Activated CD4-positive, CD25-positive, alpha-beta regulatory T cell treated with anti-CD3 and anti-CD28 coated beads, Interleukin-2, amount 50 U/mL, for 72 hours (primary cell): ENCODE measurements around the gene MYL10.

Source experiments
- DNase-seq: peaks from one replicate; pipeline ENCODE4 v3.0.0; 2021

MYL10 gene

GRCh38 chr7:101629171-101629570 lies at the start of gene MYL10:
Gene MYL10 (minus strand): TSS chr7:101629296. CDS start chr7:101629118, 178 bp downstream.
- DNase-seq = no peak

GRCh38 chr7:101678658-101679057 lies 49.6 kb upstream of the MYL10 start:
- no peak for DNase-seq

GRCh38 chr7:101677797-101678479 lies 48.8 kb upstream of the MYL10 start:
- DNase-seq = no peak

- DNase-seq = no peak
Observed at GRCh38 chr7:101677391-101677790, 48.3 kb upstream of the MYL10 start.

GRCh38 chr7:101676956-101677355 lies 47.9 kb upstream of the MYL10 start:
- DNase-seq = no peak

- DNase-seq = no peak
Observed at GRCh38 chr7:101676062-101676598, 47.0 kb upstream of the MYL10 start.

- no peak for DNase-seq
Observed at GRCh38 chr7:101674439-101674838, 45.3 kb upstream of the MYL10 start.

GRCh38 chr7:101673951-101674350 lies 44.9 kb upstream of the MYL10 start:
- no peak for DNase-seq

- DNase-seq = no peak
Observed at GRCh38 chr7:101673315-101673714, 44.2 kb upstream of the MYL10 start.

- no peak for DNase-seq
Observed at GRCh38 chr7:101671371-101672356, 42.6 kb upstream of the MYL10 start.

GRCh38 chr7:101669307-101669706 lies 40.2 kb upstream of the MYL10 start:
- DNase-seq = no peak

GRCh38 chr7:101668726-101669125 lies 39.6 kb upstream of the MYL10 start:
- no peak for DNase-seq

- no peak for DNase-seq
Observed at GRCh38 chr7:101667920-101668319, 38.8 kb upstream of the MYL10 start.

- DNase-seq = no peak
Observed at GRCh38 chr7:101667399-101667798, 38.3 kb upstream of the MYL10 start.

GRCh38 chr7:101666741-101667140 lies 37.6 kb upstream of the MYL10 start:
- no peak for DNase-seq

- no peak for DNase-seq
Observed at GRCh38 chr7:101666293-101666692, 37.2 kb upstream of the MYL10 start.

GRCh38 chr7:101664893-101665471 lies 35.9 kb upstream of the MYL10 start:
- DNase-seq = no peak

- no peak for DNase-seq
Observed at GRCh38 chr7:101664436-101664835, 35.3 kb upstream of the MYL10 start.

GRCh38 chr7:101663747-101664146 lies 34.7 kb upstream of the MYL10 start:
- DNase-seq = no peak

- no peak for DNase-seq
Observed at GRCh38 chr7:101662447-101662998, 33.4 kb upstream of the MYL10 start.

GRCh38 chr7:101659706-101660105 lies 30.6 kb upstream of the MYL10 start:
- no peak for DNase-seq

GRCh38 chr7:101657171-101657570 lies 28.1 kb upstream of the MYL10 start:
- DNase-seq = no peak

- DNase-seq = no peak
Observed at GRCh38 chr7:101651112-101651511, 22.0 kb upstream of the MYL10 start.
